K562 (cell line): ENCODE measurements around the gene CBX1. TPM values are rescaled to one million over a fixed set of nuclear protein-coding genes. Genes with fewer than 3 reads are reported as not detected.

Experiments
- ADNP ChIP-seq: fragments of 200-800 bp; sonication (Bioruptor generic); IDR thresholded peaks from 2 replicates; pipeline ENCODE4 v1.6.1; 2016; ENCODE audit warnings: missing genetic modification characterization, missing compliant biosample characterization
- CAMTA2 ChIP-seq: fragments of 250-450 bp; sonication (Bioruptor Pico); conservative IDR thresholded peaks from 2 replicates; pipeline ENCODE4 v1.5.1; 2022
- DNMT1 ChIP-seq: fragments of 450-650 bp; IDR thresholded peaks from 2 replicates; pipeline ENCODE4 v1.6.1; 2016; ENCODE audit warnings: antibody characterized with exemption, mild to moderate bottlenecking
- EGR1 ChIP-seq: fragments of 450-650 bp; conservative IDR thresholded peaks from 2 replicates; pipeline ENCODE4 v1.6.1; 2017; ENCODE audit warnings: mild to moderate bottlenecking
- EP300 ChIP-seq: IDR thresholded peaks from 2 replicates; pipeline ENCODE4 v1.6.1; 2012; ENCODE audit warnings: low read length, improper control_type of control experiment
- ETV1 ChIP-seq: fragments of 450-650 bp; conservative IDR thresholded peaks from 2 replicates; pipeline ENCODE4 v1.6.1; 2016; ENCODE audit warnings: missing genetic modification characterization, control low read depth, low read depth, missing compliant biosample characterization
- GABPA ChIP-seq: fragments of 200-800 bp; sonication (Bioruptor generic); conservative IDR thresholded peaks from 2 replicates; pipeline ENCODE4 v1.6.1; 2016; ENCODE audit warnings: low read depth, missing genetic modification characterization, missing compliant biosample characterization
- KLF16 ChIP-seq: IDR thresholded peaks from 2 replicates; pipeline ENCODE4 v1.6.1; 2016; ENCODE audit warnings: antibody characterized with exemption
- L3MBTL2 ChIP-seq: fragments of 450-650 bp; IDR thresholded peaks from 2 replicates; pipeline ENCODE4 v1.6.1; 2016; ENCODE audit warnings: mild to moderate bottlenecking, moderate library complexity
- MCM7 ChIP-seq, 2 experiments: fragments of 450-650 bp; IDR thresholded peaks; 2 replicates each; pipeline ENCODE4 v1.6.1; 2016 to 2018
- NFATC3 ChIP-seq: fragments of 450-650 bp; IDR thresholded peaks from 2 replicates; pipeline ENCODE4 v1.6.1; 2017; ENCODE audit warnings: mild to moderate bottlenecking
- PHF21A ChIP-seq: fragments of 450-650 bp; IDR thresholded peaks from 2 replicates; pipeline ENCODE4 v1.6.1; 2017; ENCODE audit warnings: low read depth, borderline replicate concordance
- POLR2H ChIP-seq: IDR thresholded peaks from 2 replicates; pipeline ENCODE4 v1.6.1; 2016; ENCODE audit warnings: missing genetic modification characterization, low read depth, mild to moderate bottlenecking, control low read depth, missing compliant biosample characterization, moderate library complexity
- PTTG1 ChIP-seq: fragments of 450-650 bp; IDR thresholded peaks from 2 replicates; pipeline ENCODE4 v1.6.1; 2016; ENCODE audit warnings: low read depth, mild to moderate bottlenecking, missing genetic modification characterization, missing compliant biosample characterization
- PURB ChIP-seq: sonication (generic); formaldehyde crosslinking; IDR thresholded peaks from 2 replicates; pipeline ENCODE4 v1.9.0; 2021; ENCODE audit warnings: low read depth, mild to moderate bottlenecking, missing genetic modification reagents
- RB1 ChIP-seq: fragments of 450-650 bp; IDR thresholded peaks from 2 replicates; pipeline ENCODE4 v1.6.1; 2017; ENCODE audit warnings: low read depth, mild to moderate bottlenecking
- RBM17 ChIP-seq: fragments of 200-400 bp; formaldehyde crosslinking; IDR thresholded peaks from 2 replicates; pipeline ENCODE4 v1.6.1; 2017; ENCODE audit warnings: low read depth, mild to moderate bottlenecking, low read length, borderline replicate concordance
- RHOXF2B ChIP-seq: fragments of 250-450 bp; sonication (Bioruptor Pico); conservative IDR thresholded peaks from 2 replicates; pipeline ENCODE4 v1.5.1; 2021
- SP1 ChIP-seq: sonication (generic); formaldehyde crosslinking; IDR thresholded peaks from 2 replicates; pipeline ENCODE4 v1.8.1; 2022; ENCODE audit warnings: mild to moderate bottlenecking, missing genetic modification reagents
- SRF ChIP-seq, 2 experiments: fragments of 250-450, 450-650 bp in 1 of 2; sonication (Bioruptor Pico) in 1 of 2; sonication (generic) in 1 of 2; formaldehyde crosslinking; IDR thresholded peaks; 2 replicates each; pipeline versions ENCODE4 v1.5.0 to v1.5.1; 2020 to 2022; ENCODE audit warnings: mild to moderate bottlenecking in 1 of 2, missing genetic modification reagents in 1 of 2
- TBL1XR1 ChIP-seq, 2 experiments: IDR thresholded peaks; 2 replicates each; pipeline ENCODE4 v1.6.1; 2012; ENCODE audit warnings: improper control_type of control experiment in 2 of 2, low read length in 2 of 2, mild to moderate bottlenecking in 1 of 2
- TBP ChIP-seq: optimal IDR thresholded peaks from 2 replicates; pipeline ENCODE3; 2011; ENCODE audit warnings: low read depth, low read length, improper control_type of control experiment
- ZFP1 ChIP-seq: fragments of 450-650 bp; formaldehyde crosslinking; IDR thresholded peaks from 2 replicates; pipeline ENCODE4 v1.4.0; 2020; ENCODE audit warnings: mild to moderate bottlenecking, mixed read lengths
- ZNF12 ChIP-seq: sonication (generic); formaldehyde crosslinking; IDR thresholded peaks from 2 replicates; pipeline ENCODE4 v1.4.0; 2020; ENCODE audit warnings: mild to moderate bottlenecking, missing genetic modification reagents
- ZNF583 ChIP-seq: fragments of 250-450 bp; sonication (Bioruptor Pico); IDR thresholded peaks from 2 replicates; pipeline ENCODE4 v1.4.0; 2020
- ZNF830 ChIP-seq: fragments of 250-450 bp; sonication (Bioruptor Pico); IDR thresholded peaks from 2 replicates; pipeline ENCODE4 v1.5.0; 2021; ENCODE audit warnings: mild to moderate bottlenecking
- polyA plus RNA-seq, 8 experiments: library from polyadenylated mRNA; depleted of rRNA in 4 of 8; stranded (reverse) in 5 of 8; unstranded in 3 of 8; fragments of >200 nt; fragmentation: Nextera tagmentation in 2 of 8; fragmentation: Illumina TruSeq in 1 of 8; extraction: Ambion mirVana in 2 of 8; extraction: Trizol in 1 of 8; gene quantifications; 2 replicates each; pipeline versions ENCODE4 v1.2.1 to v1.2.3, GENCODE V29; 2011 to 2014; ENCODE audit warnings: inconsistent platforms in 1 of 8, missing spikeins in 1 of 8
- total RNA-seq, 7 experiments: library from RNA; depleted of rRNA in 6 of 7; stranded (reverse); fragments of >200 nt in 6 of 7; fragmentation: Illumina TruSeq in 2 of 7; extraction: Trizol in 2 of 7; gene quantifications; 2 replicates each; pipeline versions ENCODE4 v1.2.1 to v1.2.3, GENCODE V29; 2011 to 2021; ENCODE audit warnings: low replicate concordance in 1 of 7
- TF ChIP-seq, protein P1 (sequence below): fragments of 450-650 bp; IDR thresholded peaks from 2 replicates; pipeline ENCODE4 v1.6.1; 2016; ENCODE audit warnings: antibody characterized with exemption
- TF ChIP-seq, protein P2 (sequence below): fragments of 250-450 bp; sonication (Bioruptor Pico); IDR thresholded peaks from 2 replicates; pipeline ENCODE4 v1.6.1; 2021; ENCODE audit warnings: mild to moderate bottlenecking
- TF ChIP-seq, protein P3 (sequence below): fragments of 250-450 bp; sonication (Bioruptor Pico); IDR thresholded peaks from 2 replicates; pipeline ENCODE4 v1.8.0; 2021; ENCODE audit warnings: mild to moderate bottlenecking, moderate library complexity

Gene CBX1
- total and polyA plus RNA-seq, 9 of the 15 experiments (the other 6 are each of a cell fraction or from before 2014, with no cell fraction given) = 10.6 to 95.7 (median 52.7) TPM

DNA sequence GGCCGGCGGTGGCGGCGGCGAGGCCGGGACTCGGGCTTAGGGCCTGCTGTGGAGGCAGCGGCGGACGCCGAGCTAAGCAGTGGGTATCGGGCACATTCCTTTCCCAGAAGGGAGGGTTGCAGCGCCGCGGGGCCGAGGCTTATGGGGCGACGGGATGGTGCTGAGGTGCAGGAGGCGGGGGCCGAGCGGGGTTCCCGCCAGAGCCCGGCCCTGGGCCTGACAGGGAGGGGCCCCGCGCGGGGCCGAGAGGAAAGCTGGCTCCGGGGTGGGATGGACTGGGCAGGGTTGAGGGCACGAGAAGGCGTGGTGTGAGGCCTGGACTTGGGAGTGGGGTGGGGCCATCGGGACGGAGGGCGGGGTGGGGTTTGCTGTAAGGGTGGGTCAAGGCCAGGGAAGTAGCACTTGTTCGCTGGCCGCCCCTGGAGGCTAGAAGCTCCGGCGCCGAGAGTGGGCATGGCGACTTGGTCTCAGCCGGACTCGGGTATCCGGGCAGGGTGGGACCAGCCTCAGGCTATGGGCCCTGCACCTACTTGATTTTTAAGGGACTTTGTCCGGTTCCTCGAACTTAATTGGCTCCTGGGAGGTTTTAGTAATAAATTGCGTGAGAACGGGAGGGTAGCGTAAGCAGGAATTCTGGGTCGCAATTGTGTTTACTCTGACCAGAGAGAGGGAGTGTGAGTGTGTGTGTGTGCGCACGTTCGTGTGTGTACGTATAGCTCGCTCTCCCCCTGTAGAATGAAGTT is 52.7 kb downstream of the CBX1 start (continued):
- TF ChIP-seq, protein P1, sequence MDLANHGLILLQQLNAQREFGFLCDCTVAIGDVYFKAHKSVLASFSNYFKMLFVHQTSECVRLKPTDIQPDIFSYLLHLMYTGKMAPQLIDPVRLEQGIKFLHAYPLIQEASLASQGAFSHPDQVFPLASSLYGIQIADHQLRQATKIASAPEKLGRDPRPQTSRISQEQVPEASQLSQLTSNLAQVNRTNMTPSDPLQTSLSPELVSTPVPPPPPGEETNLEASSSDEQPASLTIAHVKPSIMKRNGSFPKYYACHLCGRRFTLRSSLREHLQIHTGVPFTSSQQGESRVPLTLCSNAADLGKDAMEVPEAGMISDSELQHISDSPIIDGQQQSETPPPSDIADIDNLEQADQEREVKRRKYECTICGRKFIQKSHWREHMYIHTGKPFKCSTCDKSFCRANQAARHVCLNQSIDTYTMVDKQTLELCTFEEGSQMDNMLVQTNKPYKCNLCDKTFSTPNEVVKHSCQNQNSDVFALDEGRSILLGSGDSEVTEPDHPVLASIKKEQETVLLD = no peak
- TF ChIP-seq MCM7 (IDR thresholded peaks at IDR 0.05) (no peak), TBL1XR1 (IDR thresholded peaks at IDR 0.05; ENCODE audit: low read length in 2 of 2) (no peak), POLR2H (tag) (peak; percentile 70), PTTG1 (tag) (no peak), RBM17 (no peak), RHOXF2B (CRISPR knock-in tag) (no peak), ETV1 (tag) (no peak), SP1 (CRISPR knock-in tag) (no peak; the same call in 1 of the 2 replicates), PURB (CRISPR knock-in tag) (no peak), L3MBTL2 (no peak), TBP (peak; percentile 78), GABPA (tag) (peak; percentile 20), ZNF12 (CRISPR knock-in tag) (0 out of 2 replicates have a peak, but pooled peaks have one; percentile 4), NFATC3 (no peak), ZNF583 (CRISPR knock-in tag) (no peak), CAMTA2 (CRISPR knock-in tag) (no peak), PHF21A (0 out of 2 replicates have a peak, but pooled peaks have one; percentile 38), RB1 (peak; percentile 87), SRF (CRISPR knock-in tag; IDR thresholded peaks at IDR 0.05) (0 out of 4 replicates have a peak, but pooled peaks of 1 of the 2 experiments have one; percentile 17), EP300 (0 out of 2 replicates have a peak, but pooled peaks have one; percentile 3), DNMT1 (no peak), ZNF830 (CRISPR knock-in tag) (0 out of 2 replicates have a peak, but pooled peaks have one; percentile 16), KLF16 (no peak), ZFP1 (CRISPR knock-in tag) (no peak), EGR1 (peak; percentile 68), ADNP (tag) (no peak)
- TF ChIP-seq, protein P2, sequence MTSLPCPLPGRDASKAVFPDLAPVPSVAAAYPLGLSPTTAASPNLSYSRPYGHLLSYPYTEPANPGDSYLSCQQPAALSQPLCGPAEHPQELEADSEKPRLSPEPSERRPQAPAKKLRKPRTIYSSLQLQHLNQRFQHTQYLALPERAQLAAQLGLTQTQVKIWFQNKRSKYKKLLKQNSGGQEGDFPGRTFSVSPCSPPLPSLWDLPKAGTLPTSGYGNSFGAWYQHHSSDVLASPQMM (CRISPR knock-in tag) = no peak
- TF ChIP-seq, protein P3, sequence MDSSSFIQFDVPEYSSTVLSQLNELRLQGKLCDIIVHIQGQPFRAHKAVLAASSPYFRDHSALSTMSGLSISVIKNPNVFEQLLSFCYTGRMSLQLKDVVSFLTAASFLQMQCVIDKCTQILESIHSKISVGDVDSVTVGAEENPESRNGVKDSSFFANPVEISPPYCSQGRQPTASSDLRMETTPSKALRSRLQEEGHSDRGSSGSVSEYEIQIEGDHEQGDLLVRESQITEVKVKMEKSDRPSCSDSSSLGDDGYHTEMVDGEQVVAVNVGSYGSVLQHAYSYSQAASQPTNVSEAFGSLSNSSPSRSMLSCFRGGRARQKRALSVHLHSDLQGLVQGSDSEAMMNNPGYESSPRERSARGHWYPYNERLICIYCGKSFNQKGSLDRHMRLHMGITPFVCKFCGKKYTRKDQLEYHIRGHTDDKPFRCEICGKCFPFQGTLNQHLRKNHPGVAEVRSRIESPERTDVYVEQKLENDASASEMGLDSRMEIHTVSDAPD (CRISPR knock-in tag) = no peak
